ENCODE data around the gene PIGQ. TPM values are rescaled to one million over a fixed set of nuclear protein-coding genes. Genes with fewer than 3 reads are reported as not detected.

Gene PIGQ
- polyA plus RNA-seq, 12 donors, result 12.9 to 36.0 (median 17.9) TPM; not detected in 1

DNA sequence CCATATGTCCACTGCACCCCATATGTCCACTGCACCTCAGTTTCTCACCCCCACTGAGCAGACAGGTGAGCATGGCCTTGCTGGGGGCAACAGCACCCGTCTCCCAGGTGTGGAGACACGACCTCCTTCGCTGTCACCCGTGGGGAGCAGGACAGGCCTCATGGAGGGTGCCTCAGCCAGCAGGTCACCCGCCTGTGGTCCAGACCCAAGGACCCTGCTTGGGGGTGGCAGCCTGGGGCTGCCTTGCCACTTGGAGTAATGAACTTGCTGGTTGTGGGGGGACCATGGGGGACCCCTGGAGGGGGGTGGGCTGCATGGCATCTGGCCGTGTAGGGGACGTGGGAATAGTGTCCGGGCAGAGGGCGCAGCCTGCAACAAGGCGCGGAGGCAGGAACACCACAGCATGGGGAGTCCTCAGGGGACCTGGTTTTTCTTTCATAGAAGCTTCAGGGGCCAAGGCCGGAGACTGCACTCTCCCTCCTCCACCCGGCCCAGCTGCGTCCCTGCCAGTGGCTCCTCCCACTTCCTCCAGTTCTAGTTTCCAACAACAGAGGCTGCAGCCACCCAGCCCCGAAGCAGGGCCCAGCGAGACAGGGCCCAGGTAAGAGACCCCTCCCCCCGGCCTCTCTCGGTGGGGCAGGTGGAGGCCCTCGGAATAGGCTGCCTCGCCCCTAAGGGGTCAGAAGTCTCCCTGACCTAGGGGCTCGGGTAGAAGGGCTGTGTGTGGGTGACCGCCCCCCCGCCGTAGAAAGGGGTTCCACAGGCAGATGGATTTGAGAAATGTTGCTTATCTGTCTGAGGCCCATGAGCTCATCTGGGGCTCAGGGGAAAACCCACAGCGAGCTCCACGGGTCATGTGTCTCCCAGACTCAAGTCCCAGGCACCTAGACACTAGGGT is 3.0 kb upstream of the PIGQ start, which contains the start of gene NHLRC4:
Gene NHLRC4 (plus strand): TSS at position 531 of the 898 bp plus-strand sequence. CDS start 1,043 bp downstream, outside the sequence.
- peak; percentile 78 for DNase-seq

DNA sequence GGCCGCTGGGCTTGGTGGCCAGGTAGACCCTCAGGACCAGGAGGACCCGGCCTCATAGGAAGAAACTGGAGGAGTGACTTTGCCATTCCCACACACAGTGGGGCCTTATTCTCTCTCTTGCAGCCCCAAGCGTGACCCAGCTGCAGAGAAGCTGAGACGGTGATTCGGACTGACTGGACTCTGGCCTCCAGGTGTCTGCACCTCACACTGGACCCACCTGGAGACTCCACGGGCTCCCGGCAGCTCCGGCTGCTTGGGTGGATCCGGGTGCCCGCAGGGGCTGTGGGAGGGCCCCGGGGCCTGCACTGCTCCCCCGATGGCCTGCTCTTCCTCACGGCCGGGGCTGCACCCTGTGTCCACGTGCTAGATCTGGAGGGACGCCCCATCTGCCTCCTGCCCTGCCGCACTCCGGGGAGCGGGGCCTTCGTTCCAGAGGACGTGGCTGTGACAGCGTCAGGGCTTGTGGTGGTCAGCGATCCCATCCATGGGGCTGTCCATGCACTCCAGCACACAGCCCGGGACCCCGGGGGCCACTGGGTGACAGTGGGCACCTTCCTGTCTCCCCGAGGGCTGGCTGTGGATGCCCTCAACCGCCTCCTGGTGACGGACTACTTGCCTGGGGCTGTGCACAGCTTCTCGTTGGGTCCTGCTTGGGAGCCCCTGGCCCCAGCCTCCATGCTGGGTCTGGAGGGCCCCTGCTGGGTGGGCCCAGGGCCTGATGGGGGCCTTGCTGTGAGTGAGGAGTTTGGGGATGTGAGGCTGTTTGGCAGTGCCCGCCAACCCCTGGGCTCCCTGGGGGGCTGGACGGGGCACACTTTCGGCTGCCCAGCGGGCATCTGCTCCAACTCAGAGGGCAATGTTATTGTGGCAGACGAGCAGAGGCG is 2.2 kb upstream of the PIGQ start:
- no peak for DNase-seq

GRCh38 chr16:568401-569258 is 1.1 kb upstream of the PIGQ start:
- DNase-seq, result no peak

- no peak for DNase-seq
Observed at GRCh38 chr16:572865-573650, 3.3 kb downstream of the PIGQ start.

DNA sequence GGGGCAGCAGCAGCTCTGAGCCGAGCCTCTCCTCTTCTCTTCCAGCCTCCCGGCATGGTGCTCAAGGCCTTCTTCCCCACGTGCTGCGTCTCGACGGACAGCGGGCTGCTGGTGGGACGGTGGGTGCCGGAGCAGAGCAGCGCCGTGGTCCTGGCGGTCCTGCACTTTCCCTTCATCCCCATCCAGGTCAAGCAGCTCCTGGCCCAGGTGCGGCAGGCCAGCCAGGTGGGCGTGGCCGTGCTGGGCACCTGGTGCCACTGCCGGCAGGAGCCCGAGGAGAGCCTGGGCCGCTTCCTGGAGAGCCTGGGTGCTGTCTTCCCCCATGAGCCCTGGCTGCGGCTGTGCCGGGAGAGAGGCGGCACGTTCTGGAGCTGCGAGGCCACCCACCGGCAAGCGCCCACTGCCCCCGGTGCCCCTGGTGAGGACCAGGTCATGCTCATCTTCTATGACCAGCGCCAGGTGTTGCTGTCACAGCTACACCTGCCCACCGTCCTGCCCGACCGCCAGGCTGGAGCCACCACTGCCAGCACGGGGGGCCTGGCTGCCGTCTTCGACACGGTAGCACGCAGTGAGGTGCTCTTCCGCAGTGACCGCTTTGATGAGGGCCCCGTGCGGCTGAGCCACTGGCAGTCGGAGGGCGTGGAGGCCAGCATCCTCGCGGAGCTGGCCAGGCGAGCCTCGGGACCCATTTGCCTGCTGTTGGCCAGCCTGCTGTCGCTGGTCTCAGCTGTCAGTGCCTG is 4.4 kb downstream of the PIGQ start:
- no peak for DNase-seq

DNA sequence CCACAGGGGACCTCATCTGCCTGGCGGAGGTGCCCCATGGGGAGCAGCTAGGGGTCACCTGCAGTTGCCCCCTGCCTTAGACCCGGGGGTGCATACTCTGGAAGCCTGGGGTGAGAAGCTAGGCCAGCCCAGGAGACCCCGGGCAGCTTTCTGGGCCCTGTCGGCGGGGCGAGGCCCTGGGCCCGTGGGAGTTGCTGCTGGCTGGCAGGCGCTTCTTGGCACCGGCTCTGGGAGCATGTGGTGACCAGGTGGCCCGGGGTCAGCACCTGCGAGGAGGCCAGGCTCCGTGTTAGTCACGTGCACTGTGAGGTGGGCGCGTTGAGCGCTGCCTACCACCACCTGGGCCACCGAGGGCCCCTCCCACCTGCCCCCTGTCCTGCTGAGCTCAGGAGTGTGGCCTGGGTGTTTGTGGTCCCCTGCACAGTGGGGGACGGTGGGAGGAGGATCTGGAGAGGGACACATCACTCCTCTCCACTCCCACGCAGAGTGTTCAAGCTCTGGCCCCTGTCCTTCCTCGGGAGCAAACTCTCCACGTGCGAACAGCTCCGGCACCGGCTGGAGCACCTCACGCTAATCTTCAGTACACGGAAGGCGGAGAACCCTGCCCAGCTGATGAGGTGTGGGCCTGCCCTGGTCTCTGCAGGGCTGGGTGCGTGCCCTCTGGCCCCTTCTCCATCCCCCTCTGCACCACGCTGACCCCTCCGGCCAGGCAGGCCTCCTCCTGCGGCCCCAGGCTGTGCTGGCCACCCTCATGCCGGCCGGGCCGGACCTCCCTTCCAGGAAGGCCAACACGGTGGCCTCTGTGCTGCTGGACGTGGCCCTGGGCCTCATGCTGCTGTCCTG is 5.8 kb downstream of the PIGQ start:
- DNase-seq, result no peak

DNA sequence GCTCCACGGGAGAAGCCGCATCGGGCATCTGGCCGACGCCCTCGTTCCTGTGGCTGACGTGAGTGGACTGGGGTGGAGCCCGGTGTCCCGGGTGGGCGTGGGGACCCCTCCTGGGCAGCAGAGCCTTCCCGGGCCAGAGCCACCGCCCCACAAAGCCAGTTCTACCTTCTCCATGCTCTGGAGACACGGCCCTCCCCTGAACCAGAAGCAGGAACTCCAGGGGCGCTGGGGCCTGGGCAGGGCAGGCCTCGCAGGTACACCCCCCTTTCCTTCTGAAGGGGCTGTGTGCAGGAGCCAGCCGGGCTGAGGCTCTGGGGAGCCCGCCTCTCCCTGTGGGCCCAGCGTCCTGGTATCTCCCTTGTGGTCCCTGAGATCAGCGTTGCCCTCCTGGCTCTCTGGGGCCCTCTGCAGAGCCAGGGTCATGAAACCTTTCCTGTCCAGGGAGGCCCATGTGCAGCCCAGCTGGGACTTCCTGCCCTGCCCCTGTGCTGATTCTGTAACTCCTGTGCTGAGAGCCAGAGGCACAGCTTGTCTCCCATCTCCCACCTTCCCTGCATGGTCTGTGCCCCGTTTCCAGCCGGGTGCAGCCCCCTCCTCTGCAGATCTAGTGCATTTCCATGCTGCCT is 6.5 kb downstream of the PIGQ start:
- DNase-seq, result no peak

DNA sequence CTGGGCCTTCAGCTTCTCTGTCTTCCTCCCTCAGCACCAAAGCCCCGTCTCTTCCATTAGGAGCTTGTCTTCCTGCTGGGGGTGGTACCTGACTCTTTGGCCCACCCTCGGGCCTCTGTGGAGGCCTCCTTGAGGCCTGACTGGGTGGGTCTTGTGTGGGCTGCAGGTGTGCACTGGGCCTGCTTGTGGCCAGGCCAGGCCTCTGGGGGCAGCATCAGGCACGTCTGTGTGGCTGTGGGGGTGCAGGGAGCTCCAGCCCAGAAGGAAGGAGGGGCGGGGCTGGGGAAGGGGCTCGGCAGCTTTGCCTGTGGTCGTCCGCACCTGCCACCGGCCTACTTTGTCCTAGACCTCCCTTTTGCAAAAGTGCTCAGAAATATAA is 7.0 kb downstream of the PIGQ start:
- DNase-seq, result no peak

GRCh38 chr16:577796-578195 is 8.0 kb downstream of the PIGQ start:
- no peak for DNase-seq

DNA sequence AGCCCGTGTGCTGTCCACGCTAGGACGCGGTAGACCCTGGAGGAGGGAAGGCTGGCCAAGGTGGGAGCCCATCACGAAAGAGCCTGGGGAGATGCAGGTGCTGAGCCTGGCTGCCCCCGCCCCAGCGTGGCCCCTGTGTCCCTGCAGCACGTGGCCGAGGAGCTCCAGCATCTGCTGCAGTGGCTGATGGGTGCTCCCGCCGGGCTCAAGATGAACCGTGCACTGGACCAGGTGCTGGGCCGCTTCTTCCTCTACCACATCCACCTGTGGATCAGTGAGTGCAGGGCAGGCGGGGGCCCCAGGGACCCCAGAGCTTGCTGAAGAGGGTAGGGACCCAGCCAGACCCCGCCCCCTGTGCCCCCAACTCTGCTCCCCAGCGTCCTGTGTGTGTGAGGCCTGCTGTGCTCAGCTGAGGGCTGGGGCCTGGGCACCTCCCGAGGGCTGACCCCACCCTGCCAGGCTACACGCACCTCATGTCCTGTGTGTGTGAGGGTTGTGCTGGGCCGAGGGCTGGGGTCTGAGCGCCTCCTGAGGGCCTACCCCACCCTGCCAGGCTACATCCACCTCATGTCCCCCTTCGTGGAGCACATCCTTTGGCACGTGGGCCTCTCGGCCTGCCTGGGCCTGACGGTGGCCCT is 8.6 kb downstream of the PIGQ start:
- no peak for DNase-seq

GRCh38 chr16:578870-579405 is 9.2 kb downstream of the PIGQ start:
- no peak for DNase-seq

GRCh38 chr16:580141-580945 is 10.6 kb downstream of the PIGQ start:
- DNase-seq, result no peak

DNA sequence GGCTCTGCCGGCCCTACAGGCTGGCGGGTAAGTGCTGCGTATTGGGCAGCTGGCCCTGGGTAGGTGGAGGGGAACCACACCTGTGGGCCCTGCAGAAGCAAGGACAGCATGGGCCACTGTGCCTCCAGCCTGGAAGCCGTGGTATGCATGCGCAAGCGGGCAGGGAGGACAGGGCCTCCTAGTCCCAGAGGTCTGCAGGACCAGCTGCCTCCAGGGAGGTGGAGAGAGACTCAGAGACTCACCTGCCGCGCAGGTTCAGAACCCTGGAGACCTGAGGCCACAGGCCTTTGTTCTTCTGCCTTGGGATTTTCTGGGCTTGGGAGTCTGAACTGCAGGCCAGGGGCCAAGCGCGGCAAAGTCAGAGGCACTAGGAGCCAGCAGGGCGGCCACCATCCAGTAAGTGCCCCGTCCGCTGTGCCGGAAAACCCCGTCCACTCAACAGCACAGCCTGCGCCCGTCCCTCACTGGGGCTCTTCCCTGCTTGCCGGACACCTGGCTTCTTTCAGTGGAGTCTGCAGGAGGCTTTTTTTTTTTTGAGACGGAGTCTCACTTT is 11.3 kb downstream of the PIGQ start:
- DNase-seq, result no peak

DNA sequence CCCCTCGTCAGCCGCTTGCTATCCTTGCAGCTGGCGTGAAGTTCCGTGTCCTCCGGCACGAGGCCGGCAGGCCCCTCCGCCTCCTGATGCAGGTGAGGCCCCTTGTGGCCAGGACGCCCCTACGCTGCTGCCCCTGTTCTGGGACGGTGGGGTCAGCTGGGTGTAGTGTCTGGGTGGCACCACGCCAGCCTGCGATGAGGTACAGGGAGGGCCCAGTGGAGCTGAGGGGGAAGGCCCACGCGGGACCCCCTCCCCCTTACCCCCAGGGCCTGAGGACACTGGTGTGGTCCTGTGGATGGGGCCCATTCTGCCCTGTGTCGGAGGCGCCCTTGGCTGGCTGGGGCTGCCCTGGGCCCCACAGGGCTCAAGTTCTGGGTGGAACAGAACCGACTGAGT is 12.4 kb downstream of the PIGQ start:
- no peak for DNase-seq

DNA sequence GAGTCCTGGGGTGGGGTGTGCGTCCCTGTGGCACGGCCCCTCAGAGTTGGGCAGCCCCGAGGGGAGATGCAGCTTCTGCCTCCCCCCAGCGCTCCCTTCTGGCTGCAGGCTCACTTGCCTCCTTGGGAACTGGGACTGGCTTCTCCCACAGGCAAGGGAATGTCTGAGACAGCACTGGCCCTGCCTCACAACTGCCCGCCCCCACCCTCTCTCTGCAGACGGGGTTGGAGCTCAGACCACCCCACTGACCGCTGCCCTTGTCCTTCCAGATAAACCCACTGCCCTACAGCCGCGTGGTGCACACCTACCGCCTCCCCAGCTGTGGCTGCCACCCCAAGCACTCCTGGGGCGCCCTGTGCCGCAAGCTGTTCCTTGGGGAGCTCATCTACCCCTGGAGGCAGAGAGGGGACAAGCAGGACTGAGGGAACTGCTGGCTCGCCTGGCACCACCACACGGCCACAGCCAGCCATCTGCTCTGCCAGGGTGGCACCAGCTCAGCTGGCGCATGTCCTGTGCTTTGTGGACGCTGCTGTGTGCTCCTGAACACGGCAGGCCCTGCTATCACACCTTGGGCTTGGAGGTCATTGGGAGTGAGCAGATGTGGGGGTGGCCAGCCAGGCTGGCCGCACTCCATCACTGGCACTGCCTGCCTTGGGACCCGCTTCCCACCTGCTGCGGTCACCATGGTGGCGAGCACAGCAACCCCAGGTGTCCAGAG is 13.0 kb downstream of the PIGQ start:
- no peak for DNase-seq

DNA sequence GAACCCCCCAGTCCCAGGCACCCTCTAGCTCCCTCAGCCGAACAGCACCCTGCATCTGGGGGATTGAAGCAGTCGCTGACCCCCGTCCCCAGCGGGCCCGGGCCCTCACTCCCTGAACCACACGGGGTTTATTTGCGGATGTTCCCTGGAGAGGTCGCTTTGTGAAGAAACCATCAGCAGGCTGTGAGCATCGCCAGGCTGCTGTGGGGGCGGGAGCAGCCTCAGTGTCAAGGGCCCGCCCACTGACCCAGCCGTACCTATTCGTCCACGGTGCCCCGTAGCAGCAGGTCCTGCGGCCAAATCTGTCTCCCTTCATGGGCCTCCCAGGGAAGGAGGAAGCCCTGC is 13.7 kb downstream of the PIGQ start:
- no peak for DNase-seq

Measured in muscle of arm (tissue), 12 donors.